HG03097 (cell line): ENCODE results near the gene MOCS3.
"Not testable (repeated sequence)": the region's sequence is repeated elsewhere in the genome, so short reads cannot be mapped to it uniquely, and the experiment has no call there.

Source experiments
- ATAC-seq: cut with Tn5 transposase; IDR thresholded peaks from one replicate; pipeline ENCODE4 v1.9.1; 2021; ENCODE audit not compliant: unreplicated experiment, low FRiP score

Gene MOCS3

DNA sequence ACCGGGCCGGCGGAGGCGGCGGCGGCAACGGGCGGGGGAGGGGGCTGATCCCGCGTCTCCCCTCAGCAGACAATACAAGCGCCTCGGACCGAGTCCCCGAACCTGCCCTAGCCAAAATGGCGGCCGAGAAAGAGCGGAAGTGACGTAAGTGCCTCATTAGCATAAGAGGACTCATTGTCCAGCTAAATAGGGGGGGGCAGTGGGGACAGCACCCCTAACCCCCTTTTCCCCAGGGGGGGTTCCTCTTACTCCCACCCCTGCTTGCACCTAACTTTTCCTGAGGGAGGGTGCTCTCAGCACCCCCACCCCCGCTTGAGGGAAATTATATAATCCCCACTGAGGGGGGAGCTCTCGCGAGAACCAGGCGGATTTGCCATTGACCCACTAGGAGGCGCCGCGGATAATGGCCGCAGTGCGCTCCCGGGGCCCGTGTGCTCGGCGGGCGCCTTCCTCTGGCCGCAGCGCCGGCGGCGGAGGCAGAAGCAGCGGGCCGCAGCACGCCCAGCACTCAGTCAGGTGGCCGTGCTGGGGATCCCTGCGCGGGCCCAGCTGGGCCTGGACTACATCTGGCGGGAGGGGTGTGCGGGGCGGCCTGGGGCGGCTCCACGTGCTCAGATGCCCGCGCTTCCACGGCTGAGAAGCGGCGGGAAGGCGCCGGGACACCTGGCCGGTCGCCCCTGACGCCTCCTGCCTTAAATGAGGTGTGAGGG lies 27.2 kb upstream of the MOCS3 start, which contains the start of gene ADNP:
Gene ADNP (minus strand): TSS at position 132 of the 710 bp plus-strand sequence. CDS start 27,441 bp downstream, outside the sequence.
- ATAC-seq: peak; percentile 60

- ATAC-seq: peak; percentile 10
Observed at GRCh38 chr20:50932016-50932485, 26.6 kb upstream of the MOCS3 start.

DNA sequence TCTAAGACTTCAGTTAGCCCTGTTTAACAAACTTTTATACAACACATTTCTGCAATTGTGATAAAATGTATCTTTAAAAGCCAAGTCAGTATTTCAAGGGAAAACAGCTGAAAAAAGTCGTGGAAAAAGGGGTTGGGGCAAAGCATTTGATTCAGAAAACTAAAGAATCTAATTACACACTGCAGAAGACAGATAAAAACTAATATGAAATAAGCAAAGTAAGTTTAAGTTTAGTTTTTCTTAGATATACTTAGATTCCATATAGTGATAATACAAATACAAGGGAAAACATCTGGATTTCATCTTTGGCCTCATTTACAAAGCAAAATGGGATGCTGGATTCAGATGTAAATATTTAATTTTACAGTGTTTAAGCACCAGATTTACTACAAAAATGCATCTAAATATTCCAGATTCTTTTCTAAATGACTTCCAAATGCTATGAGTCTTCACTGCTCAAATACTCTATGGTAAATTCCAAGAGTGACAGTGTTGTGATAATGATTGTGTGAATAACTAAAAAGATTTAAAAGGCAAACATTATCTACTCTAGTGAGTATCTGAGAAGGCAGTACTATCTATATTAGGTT lies 25.8 kb upstream of the MOCS3 start:
- ATAC-seq: no peak

DNA sequence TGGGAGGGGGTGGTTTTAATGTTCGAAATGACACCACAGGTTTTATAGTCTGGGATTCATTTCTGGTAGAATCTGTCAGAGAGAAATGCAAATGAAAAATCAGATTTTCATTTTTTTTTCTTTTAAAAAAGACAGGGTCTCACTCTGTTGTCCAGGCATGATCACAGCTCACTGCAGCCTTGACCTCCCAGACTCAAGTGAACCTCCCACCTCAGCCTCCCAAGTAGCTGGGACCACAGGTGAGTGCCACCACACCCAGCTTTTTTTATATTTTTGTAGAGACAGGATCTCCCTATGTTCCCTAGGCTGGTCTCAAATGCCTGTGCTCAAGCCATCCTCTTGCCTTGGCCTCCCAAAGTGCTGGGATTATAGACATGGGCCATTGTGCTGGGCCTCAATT lies 25.0 kb upstream of the MOCS3 start:
- no peak for ATAC-seq

DNA sequence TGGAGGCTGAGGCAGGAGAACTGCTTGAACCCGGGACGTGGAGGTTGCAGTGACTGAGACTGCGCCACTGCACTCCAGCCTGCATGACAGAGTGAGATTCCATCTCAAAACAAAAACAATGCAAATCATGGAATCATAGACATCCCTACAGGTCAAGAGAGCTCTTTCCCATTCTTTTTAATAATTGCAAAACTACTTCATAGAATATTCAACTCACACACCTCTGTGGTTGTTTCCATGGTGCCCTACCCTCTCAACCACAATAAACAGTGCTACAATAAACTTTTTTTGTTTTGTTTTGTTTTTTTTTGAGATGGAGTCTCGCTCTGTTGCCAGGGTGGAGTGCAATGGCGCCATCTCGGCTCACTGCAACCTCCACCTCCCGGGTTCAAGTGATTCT lies 15.5 kb upstream of the MOCS3 start:
- no peak for ATAC-seq

- ATAC-seq: no peak
Observed at GRCh38 chr20:50948132-50948785, 10.4 kb upstream of the MOCS3 start.

- no peak for ATAC-seq
Observed at GRCh38 chr20:50953196-50953595, 5.4 kb upstream of the MOCS3 start.

DNA sequence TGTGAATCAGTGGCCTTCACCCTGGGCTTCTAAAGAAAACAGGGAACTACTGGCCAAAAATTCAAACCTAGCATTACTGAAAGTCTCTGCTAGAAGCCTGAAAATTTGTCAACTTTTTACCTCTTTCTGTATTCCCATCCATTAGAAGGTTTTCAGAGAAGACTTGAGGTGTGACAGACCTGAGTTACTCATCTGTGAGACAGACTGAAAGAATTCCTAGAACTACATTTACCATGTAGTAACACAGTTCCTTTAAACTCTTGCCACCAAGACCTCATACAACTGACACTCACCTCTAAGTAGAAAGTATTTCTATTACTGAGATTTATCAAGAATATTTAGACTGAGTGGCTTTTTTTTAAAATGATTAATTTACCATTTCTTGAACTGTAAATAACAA lies 4.8 kb upstream of the MOCS3 start:
- no peak for ATAC-seq

GRCh38 chr20:50957276-50957675 lies 1.3 kb upstream of the MOCS3 start:
- ATAC-seq: no peak

GRCh38 chr20:50957798-50958614 lies 612 bp upstream of the MOCS3 start, which contains the start of gene DPM1:
Gene DPM1 (minus strand): TSS chr20:50958532. CDS start chr20:50958523, 9 bp downstream.
- peak; percentile 84 for ATAC-seq

DNA sequence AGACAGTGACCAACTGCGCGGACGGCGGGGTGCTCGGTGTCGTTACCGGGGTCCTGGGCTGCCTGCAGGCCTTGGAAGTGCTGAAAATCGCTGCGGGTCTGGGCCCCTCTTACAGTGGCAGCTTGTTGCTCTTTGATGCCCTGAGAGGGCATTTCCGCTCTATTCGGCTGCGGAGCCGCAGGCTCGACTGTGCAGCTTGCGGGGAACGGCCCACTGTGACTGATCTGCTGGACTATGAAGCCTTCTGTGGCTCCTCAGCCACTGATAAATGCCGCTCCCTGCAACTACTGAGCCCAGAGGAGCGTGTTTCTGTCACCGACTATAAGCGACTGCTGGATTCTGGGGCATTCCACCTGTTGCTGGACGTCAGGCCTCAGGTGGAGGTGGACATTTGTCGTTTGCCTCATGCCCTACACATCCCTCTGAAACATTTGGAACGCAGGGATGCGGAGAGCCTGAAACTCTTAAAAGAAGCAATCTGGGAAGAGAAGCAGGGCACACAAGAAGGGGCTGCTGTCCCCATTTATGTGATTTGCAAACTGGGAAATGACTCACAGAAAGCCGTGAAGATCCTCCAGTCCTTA lies 1.0 kb downstream of the MOCS3 start:
- no peak for ATAC-seq

DNA sequence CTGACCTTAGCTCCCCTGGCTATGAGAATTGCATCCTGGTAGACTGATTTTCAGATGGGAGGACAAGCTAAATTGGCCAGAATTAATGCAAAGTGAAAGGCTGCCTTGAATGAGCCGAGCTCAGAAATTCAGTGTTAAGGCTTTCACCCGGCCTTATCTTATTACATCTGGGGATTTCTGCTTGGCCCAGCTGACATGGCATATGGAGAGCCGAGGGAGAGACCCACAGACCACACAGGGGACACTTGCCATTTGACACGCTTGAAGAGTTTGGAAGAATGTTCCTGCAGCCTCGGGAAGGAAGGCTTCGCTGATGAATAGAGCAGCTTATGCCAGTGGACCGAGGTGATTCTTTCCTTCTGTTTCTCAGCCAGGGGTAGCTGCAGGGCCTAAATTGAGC lies 9.0 kb downstream of the MOCS3 start:
- no peak for ATAC-seq

DNA sequence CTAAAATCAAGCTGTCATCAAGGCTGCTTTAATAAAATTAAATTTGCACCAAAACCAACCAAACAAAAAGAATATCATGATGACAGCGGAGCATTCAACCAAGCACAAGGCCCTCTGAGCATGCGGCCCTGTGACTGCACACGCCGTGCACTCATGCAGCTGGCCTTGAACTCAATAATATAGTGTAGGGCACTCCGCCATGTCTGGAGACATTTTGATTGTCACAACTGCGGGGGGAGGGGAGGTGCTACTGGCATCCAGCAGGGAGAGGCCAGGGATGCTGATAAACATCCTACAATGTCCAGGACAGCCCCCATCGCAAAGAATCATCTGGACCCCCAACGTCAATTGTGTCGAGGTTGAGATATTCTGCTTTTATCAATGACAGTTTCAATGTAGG lies 9.7 kb downstream of the MOCS3 start:
- ATAC-seq: no peak

DNA sequence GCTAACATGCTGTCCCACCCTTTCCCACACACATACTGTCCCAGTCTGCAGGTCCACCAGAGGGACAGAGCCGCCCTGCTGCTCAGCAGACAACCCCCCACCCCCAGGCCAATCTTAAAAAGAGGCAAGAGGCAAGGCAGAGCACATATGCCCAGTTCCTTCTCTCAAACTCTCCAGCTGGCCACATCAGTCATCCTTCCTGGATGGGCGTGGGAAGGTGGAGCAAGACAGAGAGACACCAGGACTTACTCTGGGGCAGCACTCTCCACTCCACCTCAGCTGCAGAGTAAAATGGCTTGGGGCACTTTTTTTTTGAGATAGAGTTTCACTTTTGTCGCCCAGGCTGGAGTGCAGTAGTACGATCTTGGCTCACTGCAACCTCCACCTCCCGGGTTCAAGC lies 10.8 kb downstream of the MOCS3 start:
- ATAC-seq: no peak

DNA sequence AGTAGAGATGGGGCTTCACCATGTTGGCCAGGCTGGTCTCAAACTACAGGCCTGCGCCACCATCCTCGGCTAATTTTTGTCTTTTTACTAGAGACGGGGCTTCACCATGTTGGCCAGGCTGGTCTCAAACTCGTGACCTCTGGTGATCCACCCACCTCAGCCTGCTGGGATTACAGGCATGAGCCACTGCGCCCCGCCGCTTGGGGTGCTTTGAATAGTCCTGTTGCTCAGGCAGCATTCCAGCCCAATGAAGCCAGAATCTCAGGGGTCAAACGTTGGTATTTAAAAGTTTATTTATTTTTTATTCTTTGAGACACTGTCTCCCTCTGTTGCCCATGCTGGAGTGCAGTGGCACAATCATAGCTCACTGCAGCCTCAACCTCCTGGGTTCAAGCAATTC lies 11.3 kb downstream of the MOCS3 start:
- ATAC-seq: no peak

- ATAC-seq: no peak
Observed at GRCh38 chr20:50975701-50976330, 17.2 kb downstream of the MOCS3 start.

DNA sequence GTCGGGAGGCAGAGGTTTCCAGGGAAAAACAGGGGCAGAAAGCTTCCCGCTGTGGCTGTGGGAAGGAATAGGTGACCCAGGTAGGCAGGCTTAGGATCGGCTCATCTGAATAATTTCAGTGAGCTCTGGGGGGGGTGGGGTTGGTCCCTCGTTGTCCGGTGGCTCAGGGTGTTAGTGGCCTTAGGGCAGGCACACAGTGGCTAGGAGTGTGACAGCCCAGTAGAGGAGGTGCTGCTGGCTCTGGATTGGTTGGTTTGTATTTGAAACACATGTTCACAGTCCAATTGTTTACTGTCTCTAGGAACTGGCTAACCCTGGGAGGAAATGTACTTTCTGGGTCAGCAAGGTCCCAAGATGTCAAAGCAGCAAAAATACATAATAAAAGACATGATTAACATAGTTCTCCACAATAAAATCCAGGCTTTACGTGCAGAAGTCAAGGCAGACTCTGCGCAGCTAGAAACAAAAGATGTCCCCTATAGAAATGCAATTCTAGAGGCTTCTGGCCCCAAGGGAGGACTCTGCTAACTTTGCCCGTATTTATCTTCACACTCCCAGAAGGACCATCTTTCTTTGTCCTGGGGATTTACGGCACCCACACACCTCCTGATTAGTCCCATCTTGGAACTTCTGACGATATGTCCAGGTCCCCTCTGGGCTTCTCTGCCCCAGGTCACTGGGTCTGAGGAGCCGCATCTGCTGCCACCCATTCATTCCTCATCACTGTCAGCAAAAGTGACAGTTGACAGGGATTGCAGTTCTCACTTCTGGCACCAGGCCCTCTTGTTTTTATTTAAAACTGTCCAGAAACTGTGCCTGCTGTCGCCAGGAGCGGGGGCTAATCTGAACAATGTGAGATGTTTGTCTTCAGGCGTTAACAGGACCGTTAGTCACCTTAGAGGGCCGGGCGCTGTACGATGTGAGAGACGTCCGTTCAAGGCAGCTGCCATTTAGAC lies 18.7 kb downstream of the MOCS3 start:
- no peak for ATAC-seq

DNA sequence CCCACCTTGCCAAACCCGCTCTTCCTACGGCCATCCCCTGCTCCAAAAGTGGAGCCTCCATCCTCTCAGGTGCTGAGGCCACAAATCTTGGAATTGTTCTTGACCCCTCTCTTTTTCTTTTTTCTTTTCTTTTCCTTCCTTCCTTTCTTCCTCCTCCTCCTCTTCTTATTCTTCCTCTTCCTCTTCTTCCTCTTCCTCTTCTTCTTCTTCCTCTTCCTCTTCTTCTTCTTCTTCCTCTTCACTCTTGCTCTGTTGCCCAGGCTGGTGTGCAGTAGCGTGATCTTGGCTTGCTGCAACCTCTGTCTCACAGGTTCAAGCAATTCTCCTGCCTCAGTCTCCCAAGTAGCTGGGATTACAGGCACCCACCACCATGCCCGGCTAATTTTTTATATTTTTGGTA lies 19.9 kb downstream of the MOCS3 start:
- not testable (repeated sequence) for ATAC-seq
